A549 (cell line): ENCODE measurements around the gene TMEM171. TPM values are rescaled to one million over a fixed set of nuclear protein-coding genes. Genes with fewer than 3 reads are reported as not detected.
A peak's percentile ranks its signal among the peaks of the same experiment; 100 is the strongest.

Experiments
- ATAC-seq, 2 experiments: fragments of 200-7000 bp in 1 of 2; fragments of >200 bp in 1 of 2; cut with Nextera tagmentation in 1 of 2; cut with Tn5 transposase in 1 of 2; 3 replicates each; pipeline versions ENCODE4 v1.8.0 to v1.9.1; 2018 to 2020; ENCODE audit warnings: mild to moderate bottlenecking in 1 of 2, moderate library complexity in 1 of 2
- CTCF ChIA-PET: fragments of 300-600 bp; sonication (Branson Sonifier 250); formaldehyde crosslinking; extraction: SDS; loops from one replicate; lab custom pipeline; 2021; ENCODE audit warnings: antibody characterized with exemption, inconsistent platforms; lab: Yijun Ruan, JAX
- POLR2A ChIA-PET: fragments of 350-600 bp; formaldehyde crosslinking; extraction: SDS; loops from one replicate; lab custom pipeline; 2021; ENCODE audit warnings: antibody characterized with exemption, inconsistent platforms; lab: Yijun Ruan, JAX
- DNase-seq, 2 experiments: peaks; one replicate each; pipeline versions ENCODE4 v3.0.0 to v3.0.0-alpha.2; 2011 to 2016; ENCODE audit warnings: low read depth in 1 of 2, low spot score in 1 of 2
- FAIRE-seq: peaks from 2 replicates; lab custom pipeline; 2011; peaks lifted over from hg19 to GRCh38; lab: Jason Lieb, UNC
- H3K27ac ChIP-seq, 2 experiments: fragments of >200 bp; sonication (Bioruptor Twin); formaldehyde crosslinking; 3 replicates each; pipeline ENCODE4 v1.5.1; 2016 to 2017
- H3K4me1 ChIP-seq: fragments of >200 bp; sonication (Bioruptor Twin); formaldehyde crosslinking; 3 replicates; pipeline ENCODE4 v1.6.1; 2016
- H3K4me2 ChIP-seq: fragments of >200 bp; sonication (Bioruptor Twin); formaldehyde crosslinking; 3 replicates; pipeline ENCODE4 v1.6.1; 2016
- H3K4me3 ChIP-seq: fragments of >200 bp; sonication (Bioruptor Twin); formaldehyde crosslinking; 3 replicates; pipeline ENCODE4 v1.5.1; 2016
- H3K9me3 ChIP-seq: fragments of >200 bp; sonication (Bioruptor Twin); formaldehyde crosslinking; 3 replicates; pipeline ENCODE4 v1.6.1; 2016
- BHLHE40 ChIP-seq: IDR thresholded peaks from 2 replicates; pipeline ENCODE4 v1.6.1; 2012; ENCODE audit warnings: low read depth, low read length, inconsistent platforms
- CBX8 ChIP-seq: fragments of 200-600 bp; sonication (generic); IDR thresholded peaks from 2 replicates; pipeline ENCODE4 v1.6.1; 2016
- CHD4 ChIP-seq: fragments of 200-600 bp; sonication (generic); IDR thresholded peaks from 2 replicates; pipeline ENCODE4 v1.6.1; 2016; ENCODE audit warnings: antibody characterized with exemption, mild to moderate bottlenecking, borderline replicate concordance
- EHF ChIP-seq: fragments of 250-450 bp; sonication (Bioruptor Pico); IDR thresholded peaks from 2 replicates; pipeline ENCODE4 v1.5.0; 2020; ENCODE audit warnings: mild to moderate bottlenecking
- EHMT2 ChIP-seq: fragments of 200-600 bp; sonication (generic); IDR thresholded peaks from 2 replicates; pipeline ENCODE4 v1.6.1; 2016; ENCODE audit warnings: antibody characterized with exemption, low read depth, mild to moderate bottlenecking, moderate library complexity
- EP300 ChIP-seq, 2 experiments: fragments of >200 bp; sonication (Bioruptor Twin); formaldehyde crosslinking; IDR thresholded peaks; 2 replicates in 1 of 2; 3 replicates in 1 of 2; pipeline ENCODE4 v1.6.1; 2016 to 2017
- FOSL2 ChIP-seq, 2 experiments: fragments of 450-650 bp in 1 of 2; fragments of >200 bp in 1 of 2; sonication (Bioruptor Twin) in 1 of 2; formaldehyde crosslinking; IDR thresholded peaks; 2 replicates each; pipeline versions ENCODE4 v1.5.0 to v1.6.1; 2016 to 2020; ENCODE audit warnings: mild to moderate bottlenecking in 1 of 2, moderate library complexity in 1 of 2
- FOXS1 ChIP-seq: fragments of 250-450 bp; sonication (Bioruptor Pico); IDR thresholded peaks from 2 replicates; pipeline ENCODE4 v1.5.0; 2020; ENCODE audit warnings: mild to moderate bottlenecking, moderate library complexity
- GATA3 ChIP-seq: IDR thresholded peaks from 2 replicates; pipeline ENCODE4 v1.6.1; 2012; ENCODE audit warnings: borderline replicate concordance
- HEYL ChIP-seq: fragments of 250-450 bp; sonication (Bioruptor Pico); IDR thresholded peaks from 2 replicates; pipeline ENCODE4 v1.8.0; 2021; ENCODE audit warnings: mild to moderate bottlenecking, moderate library complexity
- JUN ChIP-seq, 2 experiments: fragments of >200 bp; sonication (Bioruptor Twin); formaldehyde crosslinking; IDR thresholded peaks; 2 replicates in 1 of 2; 3 replicates in 1 of 2; pipeline ENCODE4 v1.6.1; 2016 to 2017
- KDM5A ChIP-seq: fragments of 200-600 bp; sonication (generic); IDR thresholded peaks from 2 replicates; pipeline ENCODE4 v1.6.1; 2016; ENCODE audit warnings: antibody characterized with exemption, mild to moderate bottlenecking
- MAFK ChIP-seq: fragments of 450-650 bp; IDR thresholded peaks from 2 replicates; pipeline ENCODE4 v1.6.1; 2014; ENCODE audit not compliant: partially characterized antibody
- MAZ ChIP-seq: fragments of 150-350 bp; IDR thresholded peaks from 2 replicates; pipeline ENCODE4 v1.6.1; 2014; ENCODE audit warnings: antibody characterized with exemption, low read depth, low read length, borderline replicate concordance
- MYC ChIP-seq: IDR thresholded peaks from 2 replicates; pipeline ENCODE4 v1.6.1; 2012; ENCODE audit warnings: mild to moderate bottlenecking, inconsistent platforms, low read length, improper control_type of control experiment, borderline replicate concordance
- NR3C1 ChIP-seq: fragments of >200 bp; sonication (Bioruptor Twin); formaldehyde crosslinking; IDR thresholded peaks from 3 replicates; pipeline ENCODE4 v1.6.1; 2017
- POLR2A ChIP-seq: IDR thresholded peaks from 2 replicates; pipeline ENCODE4 v1.6.1; 2012; ENCODE audit warnings: mild to moderate bottlenecking, low read length
- POLR2AphosphoS2 ChIP-seq: conservative IDR thresholded peaks from 2 replicates; pipeline ENCODE4 v1.6.1; 2012; ENCODE audit warnings: low read length, improper control_type of control experiment, inconsistent platforms
- RAD21 ChIP-seq, 2 experiments: fragments of >200 bp in 1 of 2; sonication (Bioruptor Twin) in 1 of 2; formaldehyde crosslinking in 1 of 2; IDR thresholded peaks in 1 of 2; conservative IDR thresholded peaks in 1 of 2; 2 replicates in 1 of 2; 3 replicates in 1 of 2; pipeline ENCODE4 v1.6.1; 2012 to 2018; ENCODE audit warnings: inconsistent platforms in 1 of 2
- RARB ChIP-seq: fragments of 250-450 bp; sonication (Bioruptor Pico); IDR thresholded peaks from 2 replicates; pipeline ENCODE4 v1.8.0; 2021; ENCODE audit warnings: mild to moderate bottlenecking, moderate library complexity
- RCOR1 ChIP-seq: fragments of 150-350 bp; IDR thresholded peaks from 2 replicates; pipeline ENCODE4 v1.6.1; 2014; ENCODE audit warnings: antibody characterized with exemption, low read length, low read depth
- RFX5 ChIP-seq: fragments of 450-650 bp; IDR thresholded peaks from 2 replicates; pipeline ENCODE4 v1.7.1; 2014; ENCODE audit warnings: antibody characterized with exemption, mild to moderate bottlenecking, moderate library complexity
- SMC3 ChIP-seq: fragments of >200 bp; sonication (Bioruptor Twin); formaldehyde crosslinking; IDR thresholded peaks from 3 replicates; pipeline ENCODE4 v1.6.1; 2018; ENCODE audit warnings: inconsistent platforms
- TFCP2L1 ChIP-seq: fragments of 250-450 bp; sonication (Bioruptor Pico); IDR thresholded peaks from 2 replicates; pipeline ENCODE4 v1.5.0; 2021; ENCODE audit warnings: mild to moderate bottlenecking
- ZNF302 ChIP-seq: fragments of 250-450 bp; sonication (Bioruptor Pico); IDR thresholded peaks from 2 replicates; pipeline ENCODE4 v1.9.0; 2021; ENCODE audit warnings: inconsistent platforms, mild to moderate bottlenecking, moderate library complexity
- ZSCAN20 ChIP-seq: fragments of 250-450 bp; sonication (Bioruptor Pico); IDR thresholded peaks from 2 replicates; pipeline ENCODE4 v1.8.0; 2022; ENCODE audit warnings: mild to moderate bottlenecking, moderate library complexity
- WGBS: methylation state at CpG from one replicate; pipeline ENCODE4 v1.1.6; 2017; ENCODE audit errors: missing lambda C conversion rate; 5-methylcytosine and 5-hydroxymethylcytosine counted together
- polyA plus RNA-seq, 4 experiments: library from polyadenylated mRNA; depleted of rRNA in 3 of 4; stranded (reverse); fragments of >200 nt; fragmentation: RNase III in 1 of 4; extraction: RNeasy Plus Mini Kit Qiagen cat#74134 plus additional on column Dnase treatment in 1 of 4; gene quantifications; 2 replicates in 3 of 4; 3 replicates in 1 of 4; pipeline ENCODE4 v1.2.3, GENCODE V29; 2011 to 2017
- TF ChIP-seq, protein P1 (sequence below): IDR thresholded peaks from 2 replicates; pipeline ENCODE4 v1.6.1; 2012
- TF ChIP-seq, protein P2 (sequence below): IDR thresholded peaks from 2 replicates; pipeline ENCODE4 v1.6.1; 2012
- TF ChIP-seq, protein P3 (sequence below): fragments of >200 bp; sonication (Bioruptor Twin); formaldehyde crosslinking; IDR thresholded peaks from 2 replicates; pipeline ENCODE4 v1.6.1; 2016

The TMEM171 gene
- polyA plus RNA-seq, 2 of the 4 experiments (the other 2 are of a cell fraction): 1.5 to 6.7 TPM

DNA sequence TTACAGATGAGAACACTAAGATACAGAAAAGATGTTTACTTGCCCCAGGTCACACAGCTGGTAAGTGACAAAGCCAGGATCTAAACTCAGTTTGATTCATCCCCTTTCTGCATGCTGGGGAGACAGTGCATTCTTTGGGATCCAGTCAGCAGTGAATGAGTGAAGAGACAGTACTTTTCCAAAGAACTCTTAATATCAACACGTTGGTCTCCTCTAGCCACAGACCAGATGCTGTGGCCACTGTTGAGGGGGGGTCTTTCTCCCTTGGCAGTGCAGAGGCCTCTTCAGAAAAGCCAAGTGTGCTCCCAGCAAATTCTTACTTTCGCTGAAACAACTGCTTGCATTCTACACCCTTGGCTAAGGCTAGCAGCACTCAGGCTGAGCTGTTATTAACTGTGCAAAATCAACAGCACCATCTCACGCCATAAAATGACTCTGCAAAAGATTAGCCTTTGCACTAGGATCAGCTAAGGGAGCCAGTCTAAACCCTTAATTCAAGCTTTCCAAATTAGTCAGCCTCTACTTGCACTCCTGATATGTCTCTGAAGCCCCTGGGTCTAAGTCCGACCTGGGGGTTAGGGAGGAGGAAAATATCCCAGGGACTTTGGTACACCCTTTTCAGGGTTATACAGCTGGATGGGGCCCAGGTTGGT, 4.8 kb upstream of the TMEM171 start:
- WGBS: 13% methylated on average over 4 of the region's 4 CpGs
- no peaks in the 10 kb centered on the region for H3K9me3 ChIP-seq
- peak; percentile 62 to 63 for ATAC-seq
- H3K4me1 ChIP-seq: peaks cover 26% of the 10 kb centered on the region
- peak overlapping the region; percentile 60; a peak in 4 of 6 replicates for H3K27ac ChIP-seq
- ChIA-PET POLR2A (interaction anchor here (1.2 kb wide), 1 partner anchor 333 kb away, joined by 3 read pairs; the partner anchor contains the start of gene FOXD1), CTCF (interaction anchor here (0.6 to 3.1 kb wide), 10 partner anchors 9 to 338 kb away, joined by 3 to 10 read pairs (median 3); partner anchors contain the start of gene FCHO2)
- DNase-seq: peak in 1 of 2 experiments; percentile 25
- H3K4me3 ChIP-seq: no peak overlapping the region
- no peak for FAIRE-seq
- peak overlapping the region; percentile 47 for H3K4me2 ChIP-seq
- no peak for TF ChIP-seq EHMT2
- no peak for TF ChIP-seq RFX5
- no peak for TF ChIP-seq MAFK
- TF ChIP-seq RCOR1: no peak
- TF ChIP-seq KDM5A: no peak
- TF ChIP-seq FOXS1 (CRISPR knock-in tag): no peak
- TF ChIP-seq HEYL (CRISPR knock-in tag): no peak
- TF ChIP-seq RAD21 (conservative IDR thresholded peaks at IDR 0.05 in 1 of 2, IDR thresholded peaks at IDR 0.05 in 1 of 2): 0 out of 5 replicates have a peak, but pooled peaks of 1 of the 2 experiments have one; percentile 21
- TF ChIP-seq, protein P1, sequence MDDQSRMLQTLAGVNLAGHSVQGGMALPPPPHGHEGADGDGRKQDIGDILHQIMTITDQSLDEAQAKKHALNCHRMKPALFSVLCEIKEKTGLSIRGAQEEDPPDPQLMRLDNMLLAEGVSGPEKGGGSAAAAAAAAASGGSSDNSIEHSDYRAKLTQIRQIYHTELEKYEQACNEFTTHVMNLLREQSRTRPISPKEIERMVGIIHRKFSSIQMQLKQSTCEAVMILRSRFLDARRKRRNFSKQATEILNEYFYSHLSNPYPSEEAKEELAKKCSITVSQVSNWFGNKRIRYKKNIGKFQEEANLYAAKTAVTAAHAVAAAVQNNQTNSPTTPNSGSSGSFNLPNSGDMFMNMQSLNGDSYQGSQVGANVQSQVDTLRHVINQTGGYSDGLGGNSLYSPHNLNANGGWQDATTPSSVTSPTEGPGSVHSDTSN: no peak
- TF ChIP-seq TFCP2L1: no peak
- peak; percentile 49; the same call in 1 of the 2 replicates for TF ChIP-seq GATA3
- TF ChIP-seq, protein P2, sequence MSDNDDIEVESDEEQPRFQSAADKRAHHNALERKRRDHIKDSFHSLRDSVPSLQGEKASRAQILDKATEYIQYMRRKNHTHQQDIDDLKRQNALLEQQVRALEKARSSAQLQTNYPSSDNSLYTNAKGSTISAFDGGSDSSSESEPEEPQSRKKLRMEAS: 0 out of 2 replicates have a peak, but pooled peaks have one; percentile 3
- no peak for TF ChIP-seq MAZ
- no peak for TF ChIP-seq JUN (IDR thresholded peaks at IDR 0.05)

DNA sequence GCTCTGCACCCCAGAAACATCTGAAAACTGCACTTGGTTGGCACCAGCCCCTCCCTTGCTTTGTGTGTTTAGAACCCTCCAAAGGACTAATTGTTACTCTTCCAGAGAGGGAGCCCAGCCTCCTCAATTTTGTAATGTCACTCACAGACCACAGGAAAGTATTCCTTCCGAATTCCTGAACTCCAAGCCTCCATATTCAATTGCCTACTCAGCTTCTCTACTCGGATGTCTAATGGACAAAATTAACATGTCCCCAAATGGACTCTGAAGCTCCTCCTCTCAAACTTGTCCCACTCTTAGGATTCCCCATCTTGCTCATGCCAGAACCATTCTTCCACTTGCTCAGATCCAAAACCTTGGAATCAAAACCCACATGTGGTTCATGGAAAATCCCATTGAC, 3.9 kb upstream of the TMEM171 start:
- Histone ChIP-seq H3K4me3 (no peak overlapping the region), H3K4me1 (peaks cover 30% of the 10 kb centered on the region), H3K4me2 (no peak overlapping the region; the same call in 2 of the 3 replicates), H3K27ac (peak overlapping the region; percentile 60; a peak in 3 of 6 replicates), H3K9me3 (no peaks in the 10 kb centered on the region)
- WGBS: 78% methylated on average over 2 of the region's 2 CpGs
- TF ChIP-seq RAD21 (conservative IDR thresholded peaks at IDR 0.05 in 1 of 2, IDR thresholded peaks at IDR 0.05 in 1 of 2) (no peak), RCOR1 (no peak), RARB (CRISPR knock-in tag) (no peak), RFX5 (no peak), SMC3 (no peak), FOXS1 (CRISPR knock-in tag) (no peak), CBX8 (no peak), POLR2AphosphoS2 (no peak), NR3C1 (no peak), FOSL2 (IDR thresholded peaks at IDR 0.05) (no peak), FOSL2 (CRISPR knock-in tag; IDR thresholded peaks at IDR 0.05) (no peak), BHLHE40 (no peak), MYC (no peak), ZSCAN20 (CRISPR knock-in tag) (no peak), EP300 (IDR thresholded peaks at IDR 0.05) (no peak), KDM5A (no peak), POLR2A (no peak), EHF (CRISPR knock-in tag) (no peak), ZNF302 (CRISPR knock-in tag) (no peak), CHD4 (no peak)
- TF ChIP-seq, protein P3, sequence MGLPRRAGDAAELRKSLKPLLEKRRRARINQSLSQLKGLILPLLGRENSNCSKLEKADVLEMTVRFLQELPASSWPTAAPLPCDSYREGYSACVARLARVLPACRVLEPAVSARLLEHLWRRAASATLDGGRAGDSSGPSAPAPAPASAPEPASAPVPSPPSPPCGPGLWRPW: no peak
- ChIA-PET POLR2A (no interaction called here), CTCF (interaction anchor here (1.1 to 3.1 kb wide), 5 partner anchors 8 to 111 kb away, joined by 3 to 10 read pairs (median 3); no protein-coding TSS in a partner anchor)
- DNase-seq (no peak), FAIRE-seq (no peak), ATAC-seq (no peak)
